H1 (cell line): Measurements from ENCODE around the gene OVCH1.

Source experiments
- BRCA1 ChIP-seq: IDR thresholded peaks from 2 replicates; pipeline ENCODE4 v1.6.1; 2012; ENCODE audit warnings: low read depth, low read length, improper control_type of control experiment
- EP300 ChIP-seq, 2 experiments: IDR thresholded peaks; 1 replicate in 1 of 2; 2 replicates in 1 of 2; pipeline ENCODE4 v1.6.1; 2011 to 2012; ENCODE audit warnings: low read depth in 2 of 2, low read length in 2 of 2, mild to moderate bottlenecking in 2 of 2, borderline replicate concordance in 1 of 2, inconsistent platforms in 1 of 2, moderate library complexity in 1 of 2
- EZH2 ChIP-seq: fragments of 200-600 bp; sonication (generic); IDR thresholded peaks from 2 replicates; pipeline ENCODE4 v1.7.1; 2012; ENCODE audit warnings: low read depth, mild to moderate bottlenecking, moderate library complexity, low read length, inconsistent platforms; ENCODE audit not compliant: severe bottlenecking
- POLR2A ChIP-seq, 2 experiments: IDR thresholded peaks; 1 replicate in 1 of 2; 2 replicates in 1 of 2; pipeline ENCODE4 v1.6.1; 2011; ENCODE audit warnings: low read depth in 2 of 2, low read length in 2 of 2, mild to moderate bottlenecking in 2 of 2; ENCODE audit errors: control extremely low read depth in 1 of 2
- POLR2AphosphoS5 ChIP-seq: IDR thresholded peaks from 2 replicates; pipeline ENCODE4 v1.6.1; 2011; ENCODE audit warnings: low read depth, low read length
- RFX5 ChIP-seq: IDR thresholded peaks from 2 replicates; pipeline ENCODE4 v1.6.1; 2011; ENCODE audit warnings: low read depth, low read length, improper control_type of control experiment, borderline replicate concordance
- SAP30 ChIP-seq: fragments of 300-600 bp; sonication (generic); IDR thresholded peaks from 2 replicates; pipeline ENCODE4 v1.7.1; 2012; ENCODE audit warnings: low read length, moderate library complexity, mild to moderate bottlenecking, inconsistent platforms; ENCODE audit not compliant: insufficient read depth, insufficient replicate concordance
- SIN3A ChIP-seq, 2 experiments: IDR thresholded peaks in 1 of 2; conservative IDR thresholded peaks in 1 of 2; 2 replicates each; pipeline ENCODE4 v1.6.1; 2011 to 2012; ENCODE audit warnings: low read length in 2 of 2, improper control_type of control experiment in 1 of 2, low read depth in 1 of 2, mild to moderate bottlenecking in 1 of 2
- SUZ12 ChIP-seq: fragments of 200-600 bp; sonication (generic); IDR thresholded peaks from 2 replicates; pipeline ENCODE4 v1.6.1; 2012; ENCODE audit warnings: mild to moderate bottlenecking, inconsistent platforms, low read length, moderate library complexity, mixed read lengths
- TAF7 ChIP-seq: optimal IDR thresholded peaks from 2 replicates; pipeline ENCODE3; 2011; ENCODE audit warnings: low read depth, mild to moderate bottlenecking, inconsistent platforms, low read length, moderate library complexity, borderline replicate concordance
- TF ChIP-seq, protein P1 (sequence below), 3 experiments: IDR thresholded peaks; 1 replicate in 2 of 3; 2 replicates in 1 of 3; pipeline versions ENCODE4 v1.5.1 to v1.6.1; 2011; ENCODE audit warnings: low read length in 3 of 3, mild to moderate bottlenecking in 3 of 3, inconsistent platforms in 2 of 3, low read depth in 1 of 3, moderate library complexity in 1 of 3; ENCODE audit not compliant: insufficient read depth in 1 of 3; ENCODE audit errors: control extremely low read depth in 1 of 3

- TF ChIP-seq TAF7 = no peak
- TF ChIP-seq POLR2AphosphoS5 = no peak
- TF ChIP-seq, protein P1, sequence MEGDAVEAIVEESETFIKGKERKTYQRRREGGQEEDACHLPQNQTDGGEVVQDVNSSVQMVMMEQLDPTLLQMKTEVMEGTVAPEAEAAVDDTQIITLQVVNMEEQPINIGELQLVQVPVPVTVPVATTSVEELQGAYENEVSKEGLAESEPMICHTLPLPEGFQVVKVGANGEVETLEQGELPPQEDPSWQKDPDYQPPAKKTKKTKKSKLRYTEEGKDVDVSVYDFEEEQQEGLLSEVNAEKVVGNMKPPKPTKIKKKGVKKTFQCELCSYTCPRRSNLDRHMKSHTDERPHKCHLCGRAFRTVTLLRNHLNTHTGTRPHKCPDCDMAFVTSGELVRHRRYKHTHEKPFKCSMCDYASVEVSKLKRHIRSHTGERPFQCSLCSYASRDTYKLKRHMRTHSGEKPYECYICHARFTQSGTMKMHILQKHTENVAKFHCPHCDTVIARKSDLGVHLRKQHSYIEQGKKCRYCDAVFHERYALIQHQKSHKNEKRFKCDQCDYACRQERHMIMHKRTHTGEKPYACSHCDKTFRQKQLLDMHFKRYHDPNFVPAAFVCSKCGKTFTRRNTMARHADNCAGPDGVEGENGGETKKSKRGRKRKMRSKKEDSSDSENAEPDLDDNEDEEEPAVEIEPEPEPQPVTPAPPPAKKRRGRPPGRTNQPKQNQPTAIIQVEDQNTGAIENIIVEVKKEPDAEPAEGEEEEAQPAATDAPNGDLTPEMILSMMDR (IDR thresholded peaks at IDR 0.05; ENCODE audit: control extremely low read depth in 1 of 3, insufficient read depth in 1 of 3, low read depth in 1 of 3, low read length in 3 of 3) = no peak
- no peak for TF ChIP-seq EP300 (IDR thresholded peaks at IDR 0.05; ENCODE audit: borderline replicate concordance in 1 of 2, low read depth in 2 of 2, low read length in 2 of 2)
- TF ChIP-seq EZH2 = no peak
- no peak for TF ChIP-seq SUZ12
- no peak for TF ChIP-seq BRCA1
- TF ChIP-seq SIN3A (conservative IDR thresholded peaks at IDR 0.05 in 1 of 2, IDR thresholded peaks at IDR 0.05 in 1 of 2; ENCODE audit: low read depth in 1 of 2, low read length in 2 of 2) = no peak
- no peak for TF ChIP-seq POLR2A (IDR thresholded peaks at IDR 0.05; ENCODE audit: control extremely low read depth in 1 of 2, low read depth in 2 of 2, low read length in 2 of 2)
- no peak for TF ChIP-seq RFX5
- no peak for TF ChIP-seq SAP30
Observed at GRCh38 chr12:29426498-29426897, 71.0 kb downstream of the OVCH1 start.
